Psoas muscle (tissue), 8 donors: ENCODE results near the gene PELI2. TPM values are rescaled to one million over a fixed set of nuclear protein-coding genes. Genes with fewer than 3 reads are reported as not detected.

ENCODE experiments used
- ATAC-seq, 4 donors: fragments of 200-7000 bp; cut with Tn5 transposase; one replicate each; pipeline ENCODE4 v1.9.1; 2020; ENCODE audit warnings: moderate library complexity in 3 of 4, mild to moderate bottlenecking in 2 of 4
- DNase-seq, 2 donors: peaks; one replicate each; pipeline ENCODE4 v3.0.0-alpha.2; 2020
- H3K27ac ChIP-seq: fragments of 200-600 bp; one replicate; pipeline ENCODE4 v1.8.0; 2022
- H3K27me3 ChIP-seq, 3 donors: fragments of 200-600 bp in 1 of 3; one replicate each; pipeline versions ENCODE4 v1.6.1 to v1.8.0; 2013 to 2022; ENCODE audit warnings: low read length in 2 of 3, mild to moderate bottlenecking in 2 of 3, moderate library complexity in 1 of 3; ENCODE audit not compliant: insufficient read depth in 3 of 3
- H3K36me3 ChIP-seq, 2 donors: fragments of 200-600 bp in 1 of 2; one replicate each; pipeline versions ENCODE4 v1.6.1 to v1.8.0; 2013 to 2022; ENCODE audit warnings: low read depth in 1 of 2, mild to moderate bottlenecking in 1 of 2, moderate library complexity in 1 of 2; ENCODE audit not compliant: insufficient read depth in 1 of 2
- H3K4me1 ChIP-seq: fragments of 200-600 bp; one replicate; pipeline ENCODE4 v1.8.0; 2022
- H3K4me3 ChIP-seq: fragments of 200-600 bp; one replicate; pipeline ENCODE4 v1.8.0; 2022; ENCODE audit warnings: mild to moderate bottlenecking
- H3K9me3 ChIP-seq: fragments of 200-600 bp; one replicate; pipeline ENCODE4 v1.8.0; 2022
- CTCF ChIP-seq: fragments of 200-600 bp; IDR thresholded peaks from one replicate; pipeline ENCODE4 v1.8.0; 2022; ENCODE audit warnings: antibody characterized with exemption
- WGBS, 3 donors: extraction: QIAGEN DNeasy Blood & Tissue Kit; methylation state at CpG; one replicate each; pipeline versions ENCODE4 v1.1.6 to v1.1.7; 2013; 5-methylcytosine and 5-hydroxymethylcytosine counted together
- intact Hi-C, 2 donors: fragments of 100-400 bp; cut with DNase I; formaldehyde crosslinking; loops; one replicate each; pipeline versions ENCODE4 v1.11.0 to v1.14.2; 2022
- polyA plus RNA-seq, 3 donors: library from polyadenylated mRNA; stranded (reverse); fragments of 200-250 nt; gene quantifications; one replicate each; pipeline ENCODE4 v1.2.3, GENCODE V29; 2013
- total RNA-seq, 4 donors: library from RNA; stranded (reverse); fragmentation: NEBNext Ultra II Directional in 2 of 4; extraction: Animal tissue kit (Norgen Biotek cat#: 25700) in 2 of 4; gene quantifications; one replicate each; pipeline versions ENCODE4 v1.2.1 to v1.2.4, GENCODE V29; 2021 to 2023
- donor health status: healthy with polysubstance abuse.
- donor health status: DM: no; HTN: no; CAD: no; lungs with moderate emphysema.
- donor health status: Bipolar disorder and iron deficiency.
- donor health status: healthy.
- donor health status: DM: yes; HTN: yes; CAD: no.
- donor health status: DM: no; HTN: no; CAD: no.
- donor health status: DM: no; HTN: no; CAD: no.
- donor health status: DM: yes; HTN: yes; CAD: no.

Gene PELI2
- total and polyA plus RNA-seq, 7 donors: 0.44 to 2.9 (median 1.9) TPM

DNA sequence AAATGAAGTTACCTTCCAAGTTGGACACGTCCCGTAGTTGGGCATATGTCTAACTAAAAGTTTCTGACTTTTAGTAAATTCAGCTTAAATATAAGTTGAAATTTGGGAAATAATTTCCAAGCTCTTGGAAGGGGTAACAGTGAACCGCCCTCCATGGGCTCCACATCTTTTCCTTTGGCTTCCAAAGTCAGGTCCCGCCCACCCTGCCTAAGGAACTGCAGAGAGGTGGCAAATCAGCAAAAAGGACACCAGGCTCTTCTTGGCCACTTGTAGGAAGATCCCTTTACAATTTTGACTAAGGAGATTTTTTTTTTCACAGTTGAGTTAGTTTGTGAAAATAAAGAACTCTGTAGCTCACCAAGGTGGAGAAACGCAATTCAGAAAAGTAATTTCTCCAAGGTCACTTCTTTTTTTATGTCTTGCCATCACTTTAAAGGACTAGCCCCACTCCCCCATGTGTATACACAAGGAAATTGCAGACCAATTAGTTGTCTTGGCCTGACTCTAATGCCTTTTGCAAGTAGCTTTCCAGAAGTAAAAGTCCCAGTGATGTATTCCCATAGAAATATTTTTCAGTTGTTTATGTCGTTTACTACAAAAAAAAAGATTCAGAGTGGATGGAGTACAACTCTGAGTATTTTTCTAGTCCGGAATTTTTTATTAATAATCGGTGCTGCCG is 181.2 kb downstream of the PELI2 start:
- TF ChIP-seq CTCF: no peak
- H3K36me3 ChIP-seq: no peaks in the 10 kb centered on the region
- H3K4me3 ChIP-seq: no peak overlapping the region
- DNase-seq (no peak), ATAC-seq (no peak)
- 89 to 92% (median 89%) methylated on average over 9 of the region's 9 CpGs for WGBS, 3 donors
- no peaks in the 10 kb centered on the region for H3K4me1 ChIP-seq
- no peaks in the 10 kb centered on the region for H3K27me3 ChIP-seq
- H3K9me3 ChIP-seq: no peaks in the 10 kb centered on the region
- intact Hi-C loops: no loop called here
- H3K27ac ChIP-seq: no peak overlapping the region

- WGBS, 3 donors: 89 to 96% (median 94%) methylated on average over 4 of the region's 4 CpGs
- H3K36me3 ChIP-seq: no peaks in the 10 kb centered on the region
- ATAC-seq: no peak
- no peaks in the 10 kb centered on the region for H3K4me1 ChIP-seq
- no peak overlapping the region for H3K4me3 ChIP-seq
- intact Hi-C loops: no loop called here
- no peak overlapping the region for H3K27ac ChIP-seq
- TF ChIP-seq CTCF: no peak
- DNase-seq: no peak
- H3K9me3 ChIP-seq: no peaks in the 10 kb centered on the region
- no peaks in the 10 kb centered on the region for H3K27me3 ChIP-seq
These were observed 182.3 kb downstream of the PELI2 start for GRCh38 chr14:56300495-56300894.

DNA sequence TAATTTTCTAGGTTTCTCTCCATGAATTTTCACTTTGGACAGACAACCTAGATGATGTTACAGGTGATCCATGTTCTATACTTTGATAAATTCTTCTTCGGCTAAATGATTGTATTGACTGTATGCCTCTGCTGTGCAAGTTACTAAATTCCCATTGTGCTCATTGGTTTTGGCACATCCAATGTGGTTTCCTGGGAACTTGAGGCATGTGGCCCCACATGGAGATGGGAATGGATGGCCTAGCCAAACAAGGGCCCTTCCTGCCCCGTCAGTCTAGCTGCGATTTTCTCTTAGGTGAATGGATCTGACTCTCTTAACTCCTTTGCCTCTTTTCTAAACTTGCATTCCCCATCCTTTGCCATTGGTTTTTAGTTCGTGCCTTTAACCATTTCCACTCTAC is 186.2 kb downstream of the PELI2 start:
- Histone ChIP-seq H3K27ac (no peak overlapping the region), H3K4me3 (no peak overlapping the region), H3K36me3 (no peaks in the 10 kb centered on the region), H3K4me1 (no peaks in the 10 kb centered on the region), H3K27me3 (no peaks in the 10 kb centered on the region), H3K9me3 (no peaks in the 10 kb centered on the region)
- ATAC-seq (no peak), DNase-seq (no peak)
- TF ChIP-seq CTCF: no peak
- WGBS, 3 donors: 91 to 92% (median 92%) methylated on average over 4 of the region's 4 CpGs
- intact Hi-C loops: no loop called here

DNA sequence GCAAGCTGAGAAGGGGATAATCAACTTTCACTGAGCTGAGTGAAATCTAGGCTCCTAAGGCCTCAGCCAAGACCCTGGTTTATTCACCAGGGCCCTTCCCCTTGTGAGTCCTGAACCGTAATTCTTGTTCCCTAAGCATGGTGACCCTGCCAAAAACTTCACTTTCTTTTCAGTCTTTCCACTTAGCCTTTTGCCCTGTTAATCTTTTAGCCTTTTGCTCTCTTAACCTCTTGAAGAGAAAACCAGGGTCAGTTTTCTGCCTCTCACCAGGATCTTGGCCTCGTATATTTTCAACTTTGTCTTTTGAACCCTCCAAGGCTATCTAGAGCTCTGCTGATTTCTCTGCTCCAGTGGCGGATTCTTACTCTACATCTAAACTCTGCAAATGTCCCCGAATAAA is 191.0 kb downstream of the PELI2 start:
- H3K4me3 ChIP-seq: no peak overlapping the region
- no peaks in the 10 kb centered on the region for H3K27me3 ChIP-seq
- WGBS, 3 donors: 76 to 78% (median 78%) methylated on average over 4 of the region's 4 CpGs
- ATAC-seq (no peak), DNase-seq (no peak)
- no peak for TF ChIP-seq CTCF
- H3K27ac ChIP-seq: no peak overlapping the region
- intact Hi-C loops: no loop called here
- H3K9me3 ChIP-seq: no peaks in the 10 kb centered on the region
- H3K4me1 ChIP-seq: no peaks in the 10 kb centered on the region
- no peaks in the 10 kb centered on the region for H3K36me3 ChIP-seq

DNA sequence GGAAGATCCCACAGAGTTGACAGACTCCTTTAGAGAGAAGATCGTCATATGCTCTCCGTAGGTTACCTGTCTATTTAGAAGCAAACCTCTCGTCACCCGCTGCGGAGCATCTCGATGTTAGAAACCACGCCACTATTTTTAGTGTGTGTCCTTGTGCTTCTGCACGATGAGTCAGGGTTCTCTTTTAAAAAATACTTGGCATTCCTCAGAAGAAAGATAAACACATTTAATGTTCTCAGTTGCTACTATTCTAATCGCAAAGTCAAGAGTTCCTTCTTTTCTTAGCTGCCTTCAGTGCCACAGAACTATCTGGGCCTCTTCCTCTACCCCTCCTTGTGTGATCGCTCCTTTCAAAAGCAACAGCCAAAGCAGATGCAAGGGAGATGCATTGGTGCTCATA is 192.4 kb downstream of the PELI2 start:
- Histone ChIP-seq H3K27me3 (no peaks in the 10 kb centered on the region), H3K36me3 (no peaks in the 10 kb centered on the region), H3K4me3 (no peak overlapping the region), H3K4me1 (no peaks in the 10 kb centered on the region), H3K27ac (no peak overlapping the region), H3K9me3 (no peaks in the 10 kb centered on the region)
- 81 to 90% (median 84%) methylated on average over 10 of the region's 10 CpGs for WGBS, 3 donors
- ATAC-seq: no peak
- DNase-seq: no peak
- intact Hi-C loops: no loop called here
- TF ChIP-seq CTCF: no peak
